CD4-positive, alpha-beta T cell treated with Interleukin-4 for 1 hour (primary cell): Measurements from ENCODE around the gene ESPN.

ENCODE experiments used
- DNase-seq, 2 donors: peaks; one replicate each; pipeline ENCODE4 v3.0.0-alpha.2; 2020 to 2022

Gene ESPN

DNA sequence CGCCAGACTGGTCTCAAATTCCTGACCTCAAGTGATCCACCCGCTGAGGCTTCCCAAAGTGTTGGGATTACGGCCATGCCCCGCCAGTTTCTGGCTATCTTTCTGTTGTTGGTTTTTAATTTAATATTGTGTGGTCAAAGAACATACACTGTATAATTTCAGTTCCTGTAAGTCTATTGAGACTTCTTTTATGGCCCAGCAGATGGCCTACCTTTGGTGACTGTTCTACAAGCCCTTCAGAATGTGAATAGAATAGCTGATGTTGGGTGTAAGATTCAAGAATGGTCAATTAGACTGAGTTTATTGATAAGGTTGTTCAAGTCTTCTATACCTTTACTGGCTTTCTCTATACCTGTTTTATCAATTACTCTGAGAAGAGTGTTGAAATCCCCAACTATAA is 15.5 kb upstream of the ESPN start:
- no peak for DNase-seq

DNA sequence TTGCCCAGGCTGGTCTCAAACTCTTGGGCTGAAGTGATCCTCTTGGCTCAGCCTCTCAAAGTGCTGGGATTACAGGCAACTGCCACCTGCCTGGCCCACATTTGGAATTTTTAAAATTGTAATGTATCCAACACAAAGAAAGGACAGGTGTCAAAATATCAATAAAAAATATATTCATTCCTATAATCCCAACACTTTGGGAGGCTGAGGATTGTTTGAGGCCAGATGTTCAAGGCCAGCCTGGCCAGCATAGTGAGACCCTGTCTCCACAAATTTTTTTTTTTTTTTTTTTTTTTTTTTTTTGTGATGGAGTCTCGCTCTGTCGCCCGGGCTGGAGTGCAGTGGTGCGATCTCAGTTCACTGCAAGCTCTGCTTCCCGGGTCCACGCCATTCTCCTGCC is 14.8 kb upstream of the ESPN start:
- no peak for DNase-seq

DNA sequence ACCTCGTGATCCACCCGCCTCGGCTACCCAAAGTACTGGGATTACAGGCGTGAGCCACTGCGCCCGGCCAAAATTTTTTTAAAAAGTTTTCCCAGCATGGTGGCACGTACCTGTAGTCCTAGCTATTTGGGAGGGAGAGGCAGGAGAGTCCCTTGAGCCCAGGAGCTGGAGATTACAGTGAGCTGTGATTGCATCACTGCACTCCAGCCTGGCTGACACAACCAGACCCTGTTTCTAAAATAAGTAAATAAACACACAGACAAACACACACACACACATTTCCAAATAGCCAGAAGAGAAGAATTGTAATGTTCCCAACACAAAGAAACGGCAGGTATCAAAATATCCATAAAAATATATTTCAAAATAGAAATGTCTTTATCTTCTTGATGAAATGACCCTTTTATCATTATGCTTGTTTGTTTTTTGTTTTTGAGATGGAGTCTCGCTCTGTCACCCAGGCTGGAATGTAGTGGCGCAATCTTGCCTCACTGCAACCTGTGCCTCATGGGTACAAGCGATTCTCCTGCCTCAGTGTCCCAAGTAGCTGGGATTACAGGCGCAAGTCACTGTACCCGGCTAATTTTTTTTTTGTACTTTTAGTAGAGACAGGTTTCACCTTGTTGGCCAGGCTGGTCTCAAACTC is 14.2 kb upstream of the ESPN start:
- no peak for DNase-seq

DNA sequence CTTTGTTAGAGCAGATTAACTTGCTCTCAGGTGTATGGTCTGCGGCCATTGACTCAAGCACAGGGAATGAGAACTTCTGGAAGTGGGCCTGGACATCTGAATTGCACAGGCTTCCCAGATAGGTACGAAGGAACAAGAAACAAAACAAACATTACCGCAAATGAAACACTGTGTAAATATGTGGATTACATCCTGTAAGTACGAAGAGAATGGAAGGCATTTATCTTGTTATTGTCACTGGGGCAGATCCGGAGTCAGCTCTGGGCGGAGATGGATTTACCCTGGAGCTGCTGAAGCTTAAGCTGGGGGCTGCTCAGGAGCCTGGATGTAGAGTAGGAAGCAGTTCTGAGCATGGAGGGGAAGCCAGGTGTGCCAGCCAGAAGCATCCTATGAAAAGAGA is 11.7 kb upstream of the ESPN start:
- DNase-seq: no peak

DNA sequence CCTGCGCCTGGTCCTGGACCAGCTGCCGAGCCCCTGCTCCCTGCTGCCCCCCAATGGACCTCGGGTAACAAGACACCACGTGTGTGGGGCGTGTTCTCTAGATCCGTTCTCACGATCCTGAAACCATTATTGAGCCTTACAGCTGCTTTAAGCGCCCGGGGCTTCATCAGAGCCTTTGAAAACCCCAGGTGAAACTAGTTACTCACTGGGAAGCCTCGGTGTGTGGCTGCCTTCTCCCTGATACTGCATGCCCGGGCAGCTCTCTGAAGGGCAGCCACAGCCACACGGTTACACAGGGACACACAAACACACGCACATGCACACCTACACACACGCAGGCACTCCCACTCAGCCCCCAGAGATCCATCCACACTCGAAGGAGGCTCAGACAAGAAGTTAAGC is 10.1 kb upstream of the ESPN start:
- DNase-seq: peak; percentile 25 to 37

DNA sequence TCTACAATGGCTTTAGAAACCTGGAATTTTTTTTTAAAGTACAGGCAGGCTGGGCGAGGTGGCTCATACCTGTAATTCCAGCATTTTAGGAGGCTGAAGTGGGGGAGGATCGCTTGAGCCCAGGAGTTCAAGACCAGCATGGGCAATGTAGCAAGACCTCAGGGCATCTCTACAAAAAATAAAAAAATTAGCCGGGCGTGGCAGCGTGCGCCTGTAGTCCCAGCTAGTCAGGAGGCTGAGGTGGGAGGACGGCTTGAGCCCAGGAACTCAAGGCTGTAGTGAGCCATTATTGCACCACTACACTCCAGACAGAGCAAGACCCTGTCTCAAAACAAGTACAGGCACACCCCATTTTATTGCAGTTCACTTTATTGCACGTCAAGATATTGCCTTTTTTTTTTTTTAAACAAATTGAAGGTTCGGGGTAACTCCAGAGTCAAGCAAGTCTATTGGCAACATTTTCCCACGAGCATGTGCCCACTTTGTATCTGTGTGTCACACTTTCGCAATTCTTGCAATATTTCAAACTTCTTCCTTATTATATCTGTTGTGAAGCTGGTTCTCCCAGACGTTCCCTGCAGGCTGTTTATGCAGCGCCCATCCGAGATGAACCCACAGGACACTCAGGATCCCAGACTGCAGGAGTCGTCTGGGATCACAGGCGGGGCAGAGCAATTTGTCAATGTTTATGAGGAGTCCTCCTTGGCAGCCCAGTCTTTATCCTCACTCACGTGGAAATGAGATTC is 9.5 kb upstream of the ESPN start:
- DNase-seq: no peak

DNA sequence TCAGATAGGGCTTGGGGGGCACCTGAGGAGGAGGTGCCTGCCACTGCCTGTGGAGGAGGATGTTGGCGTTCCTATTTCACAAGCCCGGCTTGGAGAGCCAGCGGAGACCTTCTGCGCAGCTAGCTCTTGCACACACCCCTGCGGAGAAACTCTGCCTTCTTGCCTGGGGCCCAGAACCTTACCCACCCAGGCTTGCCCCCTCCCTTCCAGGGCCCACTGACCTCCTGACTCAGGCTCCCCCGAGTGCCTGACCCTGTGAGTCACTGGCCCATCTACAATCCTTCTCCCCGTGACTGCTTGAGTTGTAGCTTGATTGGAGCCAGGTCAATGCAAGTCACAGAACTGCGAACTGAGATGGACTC is 8.3 kb upstream of the ESPN start:
- no peak for DNase-seq

DNA sequence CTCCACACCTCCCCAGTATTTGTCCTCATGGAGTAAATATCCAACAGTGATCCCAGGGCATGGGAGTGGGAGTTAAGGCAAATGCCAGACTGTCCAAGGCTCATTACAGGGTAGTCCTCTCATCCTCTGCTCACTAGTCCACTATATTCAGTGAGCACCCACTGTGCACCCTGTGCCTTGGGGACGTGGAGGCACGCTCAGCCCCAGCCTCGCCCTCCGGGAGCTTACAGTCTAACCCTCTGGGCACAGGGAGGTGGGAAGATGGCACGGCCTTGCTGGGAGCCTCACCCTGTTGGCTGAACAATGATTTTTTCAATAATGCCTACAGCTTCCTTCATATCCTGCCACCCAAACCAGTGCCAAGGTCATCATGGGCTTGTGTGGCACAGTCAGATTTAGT is 7.7 kb upstream of the ESPN start:
- DNase-seq: no peak

DNA sequence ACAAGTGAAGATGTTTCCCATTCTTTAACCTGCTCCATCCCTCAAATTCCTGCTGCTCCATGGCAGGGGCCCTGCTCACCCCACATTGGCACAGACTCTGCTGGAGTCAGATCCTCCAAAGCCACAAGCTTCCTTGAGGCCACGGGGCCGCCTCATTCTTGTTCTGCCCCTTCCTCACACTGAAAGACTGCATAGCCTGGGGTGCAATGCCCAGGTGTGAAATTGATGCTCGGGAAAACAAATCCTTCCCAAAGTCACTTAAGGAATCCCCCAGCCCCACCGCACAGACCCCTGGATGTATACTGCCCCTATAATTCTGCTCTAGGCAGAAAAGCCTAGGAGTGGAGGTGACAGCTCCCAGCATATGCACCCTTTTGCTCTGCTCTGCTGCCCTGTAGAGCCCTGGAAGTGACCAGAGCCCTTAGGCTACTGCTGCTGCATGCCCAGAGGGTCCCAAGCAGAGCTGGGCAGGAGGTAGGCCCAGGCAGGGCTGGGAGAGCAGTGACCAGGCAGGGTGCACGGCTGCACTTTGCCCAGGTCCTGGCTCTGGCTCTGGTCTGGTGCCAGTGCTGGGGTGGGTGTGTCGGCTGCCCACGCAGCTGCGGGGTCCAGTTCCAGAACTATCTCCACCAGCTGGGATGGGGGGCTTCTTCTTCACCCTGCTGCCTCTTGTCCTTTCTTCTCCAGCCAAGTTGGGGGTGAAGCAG is 6.5 kb upstream of the ESPN start:
- DNase-seq: no peak

DNA sequence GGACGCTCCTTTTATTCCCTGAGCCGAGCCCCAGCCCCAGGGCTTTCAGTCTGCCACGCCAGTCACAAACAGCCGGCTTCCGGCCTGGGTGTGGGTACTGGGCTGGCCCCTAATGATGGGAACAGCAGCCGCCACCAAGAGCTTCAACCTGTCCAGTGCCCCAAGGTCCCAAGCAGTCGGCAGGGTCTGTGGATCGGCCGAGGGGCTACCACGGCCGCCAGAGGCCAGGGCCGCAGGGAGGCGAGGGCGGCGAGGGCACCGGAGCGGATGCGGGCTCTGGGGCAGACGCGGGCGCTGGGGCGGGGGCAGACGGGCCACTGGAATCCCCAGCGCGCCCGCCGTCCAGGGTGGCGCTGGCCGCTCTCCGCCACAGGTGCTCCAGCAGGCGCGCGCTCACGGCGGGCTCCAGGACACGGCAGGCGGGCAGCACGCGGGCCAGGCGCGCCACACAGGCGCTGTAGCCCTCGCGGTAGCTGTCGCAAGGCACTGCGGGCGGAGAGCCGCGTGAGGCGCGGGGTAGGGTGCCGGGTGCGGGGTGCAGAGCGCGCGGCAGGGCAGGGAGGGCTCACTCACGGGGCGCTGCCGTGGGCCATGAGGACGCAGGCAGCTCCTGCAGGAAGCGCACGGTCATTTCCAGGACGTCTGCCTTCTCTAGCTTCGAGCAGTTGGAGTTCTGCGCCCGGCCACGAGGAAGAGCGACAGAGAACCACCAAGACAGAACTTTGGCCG is 5.7 kb upstream of the ESPN start:
- DNase-seq: no peak

DNA sequence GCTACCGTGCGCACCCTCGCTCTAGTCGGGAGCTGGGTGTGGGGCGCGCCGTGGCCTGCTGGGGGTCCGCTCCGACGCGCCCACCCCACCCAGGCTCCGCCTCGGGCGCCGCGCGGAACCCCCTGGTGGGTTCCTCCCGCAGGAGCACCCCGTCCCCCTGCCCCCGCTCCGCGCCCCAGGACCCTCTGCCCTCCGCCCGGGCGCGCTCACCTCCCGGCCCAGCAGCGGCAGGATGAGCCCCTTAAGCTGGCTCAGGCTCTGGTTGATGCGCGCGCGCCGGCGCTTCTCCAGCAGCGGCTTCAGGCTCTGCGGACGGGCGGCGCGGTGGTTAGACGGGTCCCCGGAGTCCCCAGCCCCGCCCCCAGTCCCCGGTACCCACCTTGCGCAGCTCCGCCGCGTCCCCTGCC is 5.2 kb upstream of the ESPN start:
- DNase-seq: no peak

DNA sequence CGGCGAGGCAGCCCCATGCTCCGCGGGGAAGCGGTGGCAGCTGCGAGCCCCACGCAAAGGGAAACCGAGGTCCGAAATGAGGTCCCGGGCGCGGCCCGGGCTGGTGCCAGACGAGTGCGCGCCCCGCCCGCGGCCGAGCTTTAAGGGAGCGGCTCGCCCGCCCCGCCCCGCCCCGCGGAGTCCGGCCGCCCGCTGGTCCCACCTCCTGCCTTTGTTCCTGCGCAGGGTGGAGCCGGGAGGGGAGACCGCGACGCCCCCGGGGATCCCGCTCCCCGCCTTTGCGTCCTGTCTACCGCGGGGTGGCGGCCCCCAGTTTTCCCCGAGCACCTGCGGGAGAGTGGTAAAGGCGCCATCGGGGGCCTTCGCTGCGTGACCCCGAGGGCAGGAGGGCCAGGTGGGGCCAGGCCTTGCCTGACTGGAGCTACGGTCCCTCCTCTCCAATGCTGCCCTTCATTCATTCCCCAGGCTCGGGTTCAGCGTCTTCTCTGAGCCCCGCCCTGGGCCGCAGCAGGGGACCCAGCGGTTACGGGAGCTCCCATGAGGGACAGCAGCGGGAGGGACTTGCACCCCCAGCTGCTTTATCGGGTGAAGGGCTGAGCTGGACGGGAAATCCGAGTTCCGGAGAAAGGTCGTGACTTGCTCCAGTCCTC is 4.6 kb upstream of the ESPN start, which contains the start of gene HES2:
TSS of gene HES2 (minus strand) at position 116 of the 650 bp plus-strand sequence. CDS start at position 17, 99 bp downstream.
- DNase-seq: no peak

DNA sequence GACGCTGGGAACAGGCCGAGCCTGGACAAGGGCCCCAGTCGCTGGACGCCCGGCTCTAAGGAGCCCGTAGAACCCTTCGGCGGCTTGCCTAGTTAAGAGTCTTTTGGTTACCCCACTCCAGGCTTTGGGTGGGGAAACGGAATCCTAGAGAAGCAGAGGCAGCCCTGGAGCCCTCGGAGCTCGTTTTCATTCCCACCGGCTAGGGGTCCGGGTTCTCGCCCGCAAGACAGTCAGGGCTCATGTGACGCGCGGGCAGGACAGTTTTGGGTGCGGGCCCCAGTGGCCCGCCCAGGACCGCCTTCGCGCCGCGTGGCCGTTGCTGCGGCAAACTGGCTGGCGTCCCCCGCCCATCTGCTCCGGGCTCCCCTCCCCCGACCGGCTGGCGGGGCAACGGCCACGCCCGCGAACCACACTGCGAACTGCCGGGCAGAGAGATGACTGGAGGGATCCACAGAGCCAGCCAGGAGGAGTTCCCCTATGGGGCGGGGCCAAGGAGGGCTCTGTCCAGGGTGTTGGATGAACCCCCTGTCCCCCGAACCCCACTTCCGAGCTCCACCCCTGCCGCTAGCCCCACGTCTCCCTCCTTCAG is 4.0 kb upstream of the ESPN start:
- DNase-seq: no peak

DNA sequence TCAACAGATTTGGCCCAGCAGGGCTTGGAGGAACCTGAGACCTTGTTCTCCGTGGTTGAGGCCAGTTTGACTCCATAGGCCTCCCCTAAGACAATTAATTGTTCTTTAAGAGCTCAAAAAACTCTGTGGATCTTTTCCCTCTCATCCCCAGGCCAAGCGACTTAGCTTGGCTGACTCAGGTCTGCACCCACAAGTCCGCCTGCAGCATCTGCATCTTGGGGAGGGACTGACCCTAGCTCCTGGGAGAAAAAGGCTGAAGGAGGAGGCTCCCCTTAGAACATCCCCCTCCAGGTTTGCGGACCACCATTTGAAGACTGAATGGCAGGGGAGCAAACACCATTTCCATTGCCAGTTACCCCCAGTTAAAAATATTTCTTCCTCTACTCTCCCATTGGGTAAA is 3.3 kb upstream of the ESPN start:
- DNase-seq: no peak

DNA sequence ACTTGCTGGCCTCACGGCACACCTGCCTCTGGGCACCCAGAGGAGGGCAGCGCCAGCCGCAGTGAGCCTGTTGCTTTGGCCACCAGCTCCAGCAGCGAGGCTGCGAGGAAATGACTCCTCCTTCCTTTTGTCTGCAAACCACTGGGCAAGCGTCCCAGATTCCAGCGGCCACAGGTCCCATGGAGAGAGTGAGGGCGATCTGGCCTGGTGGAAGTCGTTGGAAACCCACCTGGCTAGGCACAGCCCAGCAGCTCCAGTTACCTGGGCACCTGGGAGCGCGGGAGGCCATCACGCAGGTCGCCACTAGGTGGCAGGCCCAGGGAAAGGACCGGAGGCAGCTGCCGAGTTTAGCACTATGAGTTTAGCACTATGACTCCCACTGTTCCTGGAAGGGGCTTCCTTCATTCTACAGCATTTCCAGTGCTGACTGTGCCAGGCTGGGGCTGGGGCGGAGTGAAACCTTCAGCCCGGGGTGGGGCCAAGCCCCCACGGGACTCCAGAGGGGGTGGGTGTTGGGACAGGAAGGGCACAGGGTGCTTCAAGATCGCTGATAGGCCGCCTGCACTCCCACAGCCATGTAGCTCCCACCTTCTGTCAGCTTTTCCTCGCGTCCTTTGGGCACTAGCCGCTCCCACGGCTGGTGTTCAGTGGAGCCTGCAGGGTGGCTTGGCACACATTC is 1.1 kb upstream of the ESPN start:
- DNase-seq: peak; percentile 61 to 71

DNA sequence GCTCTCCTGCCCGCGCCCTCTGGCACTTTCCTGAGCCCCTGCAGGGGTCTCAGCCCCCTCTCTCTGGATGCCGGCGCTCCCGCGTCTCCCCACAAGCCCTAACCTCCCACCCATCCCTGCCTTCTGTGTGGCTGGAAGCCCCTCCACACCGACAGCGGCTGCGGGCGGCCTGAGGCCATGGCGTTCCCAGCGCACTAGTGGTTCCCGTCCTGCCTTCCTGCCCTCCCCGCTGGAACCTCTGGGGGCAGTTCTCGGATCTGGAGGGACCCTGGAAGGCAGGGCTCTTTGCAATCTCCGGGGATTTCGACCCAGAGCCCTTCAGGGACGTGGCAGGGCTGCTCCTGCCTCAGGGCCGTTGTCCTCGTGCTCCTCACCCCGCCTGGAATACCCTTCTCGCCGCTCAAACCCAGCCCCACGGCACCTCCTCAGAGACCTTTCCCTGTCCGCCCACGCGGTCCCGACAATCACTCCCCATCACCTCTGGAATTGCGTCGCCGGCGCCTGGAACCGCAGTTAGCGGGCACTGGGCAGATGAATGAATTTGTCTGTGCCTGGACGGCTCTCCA is 493 bp upstream of the ESPN start:
- peak in 1 of 2 donors; percentile 13 for DNase-seq

DNA sequence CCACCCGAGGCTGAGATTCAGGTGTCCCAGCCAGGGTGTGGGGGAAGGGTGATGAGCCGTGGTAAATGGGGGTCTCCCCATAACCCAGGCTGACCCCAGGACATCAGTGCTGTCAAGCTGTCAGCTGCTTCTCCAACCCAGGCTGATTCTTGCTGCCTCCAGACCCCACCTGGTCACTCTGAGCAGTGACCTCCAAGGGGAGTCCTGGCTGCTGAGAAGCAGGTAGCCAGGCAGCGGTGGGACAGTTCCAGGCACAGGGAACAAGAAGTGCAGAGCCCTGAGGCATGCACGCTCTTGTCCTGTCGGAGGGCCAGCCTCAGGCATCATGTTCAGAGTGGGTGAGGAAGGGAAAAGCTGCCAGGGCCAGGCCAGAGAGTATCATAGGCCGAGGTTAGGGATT is 1.1 kb downstream of the ESPN start:
- no peak for DNase-seq

DNA sequence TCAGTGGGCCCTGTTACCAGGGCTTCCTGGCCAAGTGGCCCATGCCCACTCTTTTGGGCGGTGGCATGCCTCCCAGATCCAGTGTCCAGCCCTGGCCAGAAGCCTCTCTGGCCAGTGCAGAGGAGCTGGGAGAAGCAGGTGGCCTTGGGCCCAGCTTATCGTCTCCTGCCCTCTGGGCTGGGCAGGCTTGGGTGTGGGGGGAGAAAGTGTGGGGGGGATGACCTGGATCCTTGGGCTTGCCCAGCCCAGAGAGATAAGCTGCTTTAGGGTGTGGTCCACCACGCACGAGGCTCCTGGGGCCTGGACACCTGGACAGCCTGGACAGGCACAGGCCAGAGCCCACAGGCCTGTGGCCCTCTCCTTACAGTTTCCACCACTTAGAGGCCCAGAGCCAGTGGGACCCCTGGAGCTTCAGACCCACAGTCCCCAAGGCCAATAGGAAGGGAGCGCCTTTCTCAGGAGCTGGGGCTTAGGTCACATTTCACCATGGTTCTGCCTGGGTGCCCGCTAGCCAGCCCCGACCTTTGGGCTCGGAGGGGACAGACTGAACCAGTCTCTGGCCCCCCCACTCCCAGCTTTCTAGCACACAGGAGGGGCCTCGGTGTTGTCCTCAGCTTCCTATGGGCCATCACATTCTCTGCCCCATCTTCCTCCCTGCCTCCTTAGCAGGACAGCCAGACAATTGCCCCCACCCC is 1.8 kb downstream of the ESPN start:
- DNase-seq: no peak

DNA sequence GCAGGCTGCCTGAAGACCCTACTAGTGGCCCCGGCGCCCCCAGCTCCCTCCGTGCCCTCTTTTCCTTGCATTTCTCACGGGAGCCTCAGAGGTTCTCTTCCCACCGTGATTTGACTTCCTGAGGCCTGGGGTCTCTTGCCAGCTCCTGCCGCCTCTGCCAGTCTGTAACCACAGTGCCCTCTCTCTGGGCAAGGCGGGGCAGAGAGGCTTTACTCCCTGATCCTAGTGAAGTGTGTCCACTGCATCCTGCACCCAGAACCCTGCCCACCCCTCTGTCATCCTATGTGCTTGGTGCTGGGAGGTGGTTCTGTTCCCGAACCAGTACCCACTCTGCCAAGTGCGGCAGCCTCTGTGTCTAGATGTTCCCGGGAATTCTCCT is 2.4 kb downstream of the ESPN start:
- DNase-seq: no peak

DNA sequence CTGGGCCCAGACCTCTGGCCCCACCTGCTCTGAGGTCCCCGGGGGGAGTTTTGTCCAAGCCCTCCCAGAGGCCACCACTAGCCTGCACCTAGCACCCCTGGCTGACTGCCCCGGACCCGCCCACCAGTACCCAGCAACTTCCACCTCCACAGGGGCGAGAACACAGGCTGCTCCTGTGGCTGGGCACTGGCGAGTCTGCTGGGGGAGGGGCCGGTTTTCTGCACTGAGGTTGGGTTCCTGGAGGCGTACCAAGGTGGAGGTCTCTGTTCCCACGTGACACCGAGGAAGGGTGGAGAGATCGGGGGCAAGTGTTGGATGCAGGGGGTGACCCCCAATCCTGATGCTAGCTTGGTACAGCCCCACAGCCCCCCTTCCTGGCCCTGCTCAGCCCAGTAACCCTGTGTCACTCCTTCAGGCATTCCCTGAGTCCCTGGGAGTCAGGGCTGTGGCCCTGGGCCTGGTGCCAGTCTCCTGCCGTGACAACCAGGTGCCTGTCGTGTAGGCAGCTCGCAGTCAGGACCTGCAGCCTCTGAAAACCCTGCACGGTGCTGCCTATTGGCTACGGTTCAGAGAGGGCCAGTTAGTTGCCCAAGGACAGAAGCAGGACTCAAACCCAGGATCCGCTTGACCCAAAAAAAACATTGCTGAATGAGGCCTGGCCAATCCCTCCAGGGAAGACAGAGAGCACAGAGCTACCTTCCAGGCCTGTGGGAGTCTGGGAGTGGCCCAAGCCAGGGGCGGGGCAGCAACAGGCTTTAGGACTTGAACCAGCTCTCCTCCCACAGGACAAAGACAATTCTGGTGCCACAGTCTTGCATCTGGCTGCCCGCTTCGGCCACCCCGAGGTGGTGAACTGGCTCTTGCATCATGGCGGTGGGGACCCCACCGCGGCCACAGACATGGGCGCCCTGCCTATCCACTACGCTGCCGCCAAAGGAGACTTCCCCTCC is 3.1 kb downstream of the ESPN start:
- DNase-seq: no peak
